HepG2 (cell line): ENCODE measurements around the gene NKAIN2. TPM values are rescaled to one million over a fixed set of nuclear protein-coding genes. Genes with fewer than 3 reads are reported as not detected.
A peak's percentile ranks its signal among the peaks of the same experiment; 100 is the strongest.

Experiments
- ATAC-seq: fragments of 200-7000 bp; cut with Tn5 transposase; 3 replicates; pipeline ENCODE4 v1.9.1; 2020; ENCODE audit warnings: mild to moderate bottlenecking, moderate library complexity
- BruUV-seq: library from RNA; stranded (reverse); fragments of 400-500 nt; replicated peaks from 2 replicates; lab custom pipeline; 2021; lab: Mats Ljungman, UMichigan
- CTCF ChIA-PET: fragments of 300-600 bp; formaldehyde crosslinking; extraction: SDS; loops from one replicate; lab custom pipeline; 2021; ENCODE audit warnings: low total read pairs, inconsistent platforms, low intra/inter-chr PET ratio; lab: Yijun Ruan, JAX
- POLR2A ChIA-PET: fragments of 350-600 bp; sonication (Branson Sonifier 250); formaldehyde crosslinking; loops from one replicate; lab custom pipeline; 2020; ENCODE audit warnings: antibody characterized with exemption, inconsistent platforms; lab: Yijun Ruan, JAX
- DNase-seq: peaks from one replicate; pipeline ENCODE4 v3.0.0-alpha.2; 2015; ENCODE audit warnings: low spot score
- FAIRE-seq: peaks from 3 replicates; lab custom pipeline; 2011; peaks lifted over from hg19 to GRCh38; lab: Jason Lieb, UNC
- H2AFZ ChIP-seq: one replicate; pipeline ENCODE4 v1.6.1; 2011; ENCODE audit warnings: low read length, inconsistent platforms
- H3K27ac ChIP-seq: fragments of 300-600 bp; 3 replicates; pipeline ENCODE4 v1.8.0; 2011; ENCODE audit warnings: mixed run types, mild to moderate bottlenecking, mixed read lengths, low read length, inconsistent platforms; ENCODE audit not compliant: insufficient read depth; ENCODE audit errors: extremely low read length
- H3K27me3 ChIP-seq, 2 experiments: fragments of 200-600 bp in 1 of 2; 2 replicates in 1 of 2; 3 replicates in 1 of 2; pipeline versions ENCODE4 v1.6.0 to v1.8.0; 2011; ENCODE audit warnings: low read length in 2 of 2, mild to moderate bottlenecking in 2 of 2, moderate library complexity in 2 of 2, inconsistent platforms in 1 of 2; ENCODE audit not compliant: insufficient read depth in 2 of 2, control insufficient read depth in 1 of 2
- H3K36me3 ChIP-seq, 2 experiments: fragments of 200-600 bp in 1 of 2; replicated peaks in 1 of 2; 2 replicates in 1 of 2; 3 replicates in 1 of 2; pipeline versions ENCODE4 v1.5.1 to v1.8.0; 2011; ENCODE audit warnings: low read length in 2 of 2, inconsistent platforms in 1 of 2; ENCODE audit not compliant: insufficient read depth in 2 of 2, control insufficient read depth in 1 of 2
- H3K4me1 ChIP-seq: 2 replicates; pipeline ENCODE4 v1.5.1; 2012; ENCODE audit warnings: low read length, inconsistent platforms; ENCODE audit not compliant: insufficient read depth
- H3K4me2 ChIP-seq: 2 replicates; pipeline ENCODE4 v1.6.0; 2011; ENCODE audit warnings: low read depth, low read length, inconsistent platforms
- H3K4me3 ChIP-seq, 3 experiments: fragments of 200-600 bp in 1 of 3; sonication (generic), shearing (Covaris generic) in 1 of 3; replicated peaks in 1 of 3; 2 replicates each; pipeline ENCODE4 v1.5.1; 2011 to 2016; ENCODE audit warnings: low read length in 3 of 3, inconsistent platforms in 2 of 3, low read depth in 2 of 3, mild to moderate bottlenecking in 2 of 3, control low read depth in 1 of 3, mixed read lengths in 1 of 3; ENCODE audit not compliant: insufficient read depth in 1 of 3
- H3K79me2 ChIP-seq: one replicate; pipeline ENCODE4 v1.6.1; 2011; ENCODE audit warnings: low read length, inconsistent platforms; ENCODE audit not compliant: insufficient read depth
- H3K9ac ChIP-seq: 2 replicates; pipeline ENCODE4 v1.6.0; 2011; ENCODE audit warnings: mild to moderate bottlenecking, low read depth, low read length, inconsistent platforms; ENCODE audit not compliant: insufficient read depth
- H3K9me3 ChIP-seq: 2 replicates; pipeline ENCODE4 v1.5.1; 2012; ENCODE audit warnings: mild to moderate bottlenecking, low read length
- H4K20me1 ChIP-seq: 2 replicates; pipeline ENCODE4 v1.6.0; 2011; ENCODE audit warnings: inconsistent platforms, mild to moderate bottlenecking, low read length, moderate library complexity; ENCODE audit not compliant: insufficient read depth
- ATF7-NPFF ChIP-seq: sonication (generic); formaldehyde crosslinking; IDR thresholded peaks from 2 replicates; pipeline ENCODE4 v1.8.1; 2023; ENCODE audit warnings: mild to moderate bottlenecking, low read depth, missing genetic modification reagents, moderate library complexity
- CCAR2 ChIP-seq: fragments of 200-400 bp; formaldehyde crosslinking; optimal IDR thresholded peaks from 2 replicates; pipeline ENCODE3; 2018; ENCODE audit warnings: low read depth, mild to moderate bottlenecking, low read length, moderate library complexity
- DR1 ChIP-seq: sonication (generic); formaldehyde crosslinking; IDR thresholded peaks from 2 replicates; pipeline ENCODE4 v1.8.0; 2021; ENCODE audit warnings: mild to moderate bottlenecking, missing genetic modification reagents, inconsistent platforms
- KAT8 ChIP-seq: IDR thresholded peaks from 2 replicates; pipeline ENCODE4 v1.6.1; 2016; ENCODE audit warnings: missing genetic modification reagents, missing compliant biosample characterization
- MAFF ChIP-seq: IDR thresholded peaks from 2 replicates; pipeline ENCODE4 v1.6.1; 2011; ENCODE audit warnings: low read depth, low read length, improper control_type of control experiment
- MAFK ChIP-seq, 2 experiments: IDR thresholded peaks in 1 of 2; conservative IDR thresholded peaks in 1 of 2; 2 replicates each; pipeline ENCODE4 v1.6.1; 2011; ENCODE audit warnings: improper control_type of control experiment in 2 of 2, low read length in 2 of 2
- NFE2L1 ChIP-seq: sonication (generic); formaldehyde crosslinking; IDR thresholded peaks from 2 replicates; pipeline ENCODE4 v1.4.0; 2020; ENCODE audit warnings: missing genetic modification reagents, mild to moderate bottlenecking, borderline replicate concordance
- RBM22 ChIP-seq: fragments of 200-400 bp; formaldehyde crosslinking; optimal IDR thresholded peaks from 2 replicates; pipeline ENCODE3; 2017; ENCODE audit warnings: mild to moderate bottlenecking, low read length, moderate library complexity
- RFX1 ChIP-seq: fragments of 450-650 bp; IDR thresholded peaks from 2 replicates; pipeline ENCODE4 v1.6.1; 2017
- ZNF496 ChIP-seq: sonication (generic); formaldehyde crosslinking; IDR thresholded peaks from 2 replicates; pipeline ENCODE4 v1.8.1; 2023; ENCODE audit warnings: mild to moderate bottlenecking, moderate library complexity, missing genetic modification reagents; ENCODE audit not compliant: insufficient replicate concordance
- ZNF543 ChIP-seq: sonication (generic); formaldehyde crosslinking; IDR thresholded peaks from 2 replicates; pipeline ENCODE4 v1.4.0; 2020; ENCODE audit warnings: mild to moderate bottlenecking, missing genetic modification reagents
- WGBS: methylation state at CpG from one replicate; pipeline ENCODE4 v1.1.6; 2017; ENCODE audit warnings: low lambda C conversion rate; 5-methylcytosine and 5-hydroxymethylcytosine counted together
- in situ Hi-C: cut with HindIII; loops from 2 replicates; pipeline ENCODE4 v1.10.0; 2017; ENCODE audit warnings: low pct_unique_long_range_greater_than_20kb; ENCODE audit not compliant: extremely low pct_ligation_motif_present
- intact Hi-C: fragments of 100-400 bp; cut with micrococcal nuclease; formaldehyde crosslinking; loops from one replicate; pipeline ENCODE4 v1.10.0; 2022; ENCODE audit not compliant: unreplicated experiment
- polyA plus RNA-seq, 8 experiments: library from polyadenylated mRNA; depleted of rRNA in 3 of 8; stranded (reverse) in 7 of 8; unstranded in 1 of 8; fragments of >200 nt; fragmentation: Illumina TruSeq in 4 of 8; extraction: Trizol in 4 of 8; gene quantifications; 2 replicates each; pipeline versions ENCODE4 v1.2.1 to v1.2.3, GENCODE V29; 2011 to 2016; ENCODE audit warnings: low read depth in 4 of 8, missing spikeins in 1 of 8, mixed read lengths in 1 of 8; ENCODE audit not compliant: insufficient read depth in 1 of 8
- total RNA-seq, 5 experiments: library from RNA; depleted of rRNA; stranded (reverse); fragments of >200 nt; fragmentation: Illumina TruSeq; extraction: Trizol; gene quantifications; 2 replicates each; pipeline ENCODE4 v1.2.3, GENCODE V29; 2016; ENCODE audit warnings: low read depth in 1 of 5
- TF ChIP-seq, protein P1 (sequence below): sonication (generic); formaldehyde crosslinking; IDR thresholded peaks from 2 replicates; pipeline ENCODE4 v1.5.0; 2020; ENCODE audit warnings: mild to moderate bottlenecking, missing genetic modification reagents, moderate library complexity
- TF ChIP-seq, protein P2 (sequence below), 2 experiments: IDR thresholded peaks; 2 replicates each; pipeline ENCODE4 v1.6.1; 2011 to 2012; ENCODE audit warnings: low read length in 2 of 2, borderline replicate concordance in 1 of 2, low read depth in 1 of 2, mild to moderate bottlenecking in 1 of 2, moderate library complexity in 1 of 2

NKAIN2 gene
- total and polyA plus RNA-seq, 2 of the 13 experiments (the other 11 are each of a cell fraction or from before 2014, with no cell fraction given) = not detected

DNA sequence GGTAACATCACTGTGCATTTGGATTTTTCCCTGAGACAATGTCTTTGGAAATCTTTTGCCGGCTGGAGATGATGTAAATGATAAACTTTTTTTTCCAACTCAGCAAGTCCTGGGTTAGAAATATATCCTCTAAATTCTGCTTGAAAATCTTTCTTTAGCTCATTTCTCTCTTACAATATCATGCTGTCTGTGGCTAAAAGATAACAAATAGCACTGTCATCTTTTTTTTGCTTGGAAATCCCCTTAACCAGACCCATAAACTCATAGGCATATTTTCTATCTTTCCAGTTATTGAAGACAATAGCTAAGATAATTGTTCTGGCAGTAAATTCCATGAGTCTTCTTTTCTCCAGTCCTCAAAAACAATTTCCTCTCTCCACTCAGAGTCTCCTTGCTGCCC is 481.5 kb downstream of the NKAIN2 start:
- Histone ChIP-seq H3K4me3 (no peak overlapping the region), H3K27ac (no peak overlapping the region), H3K79me2 (no peaks in the 10 kb centered on the region), H3K4me2 (no peak overlapping the region), H4K20me1 (no peaks in the 10 kb centered on the region), H3K36me3 (no peaks in the 10 kb centered on the region), H2AFZ (no peak overlapping the region), H3K27me3 (no peaks in the 10 kb centered on the region), H3K9ac (no peak overlapping the region), H3K4me1 (no peaks in the 10 kb centered on the region), H3K9me3 (no peaks in the 10 kb centered on the region)
- no peak for FAIRE-seq
- ATAC-seq = no peak
- WGBS = 0% methylated on average over 1 of the region's 1 CpG
- POLR2A ChIA-PET = no interaction called here
- TF ChIP-seq MAFF = peak; percentile 31; the same call in 1 of the 2 replicates
- TF ChIP-seq MAFK (conservative IDR thresholded peaks at IDR 0.05 in 1 of 2, IDR thresholded peaks at IDR 0.05 in 1 of 2; ENCODE audit: low read length in 2 of 2) = peak; percentile 41 to 54; a peak in 2 of 4 replicates
- TF ChIP-seq, protein P1, sequence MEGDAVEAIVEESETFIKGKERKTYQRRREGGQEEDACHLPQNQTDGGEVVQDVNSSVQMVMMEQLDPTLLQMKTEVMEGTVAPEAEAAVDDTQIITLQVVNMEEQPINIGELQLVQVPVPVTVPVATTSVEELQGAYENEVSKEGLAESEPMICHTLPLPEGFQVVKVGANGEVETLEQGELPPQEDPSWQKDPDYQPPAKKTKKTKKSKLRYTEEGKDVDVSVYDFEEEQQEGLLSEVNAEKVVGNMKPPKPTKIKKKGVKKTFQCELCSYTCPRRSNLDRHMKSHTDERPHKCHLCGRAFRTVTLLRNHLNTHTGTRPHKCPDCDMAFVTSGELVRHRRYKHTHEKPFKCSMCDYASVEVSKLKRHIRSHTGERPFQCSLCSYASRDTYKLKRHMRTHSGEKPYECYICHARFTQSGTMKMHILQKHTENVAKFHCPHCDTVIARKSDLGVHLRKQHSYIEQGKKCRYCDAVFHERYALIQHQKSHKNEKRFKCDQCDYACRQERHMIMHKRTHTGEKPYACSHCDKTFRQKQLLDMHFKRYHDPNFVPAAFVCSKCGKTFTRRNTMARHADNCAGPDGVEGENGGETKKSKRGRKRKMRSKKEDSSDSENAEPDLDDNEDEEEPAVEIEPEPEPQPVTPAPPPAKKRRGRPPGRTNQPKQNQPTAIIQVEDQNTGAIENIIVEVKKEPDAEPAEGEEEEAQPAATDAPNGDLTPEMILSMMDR (CRISPR knock-in tag) = no peak
- no TSS peak for BruUV-seq
- in situ Hi-C loops (no loop called here), intact Hi-C loops (no loop called here)
- DNase-seq = no peak
- CTCF ChIA-PET = no interaction called here

DNA sequence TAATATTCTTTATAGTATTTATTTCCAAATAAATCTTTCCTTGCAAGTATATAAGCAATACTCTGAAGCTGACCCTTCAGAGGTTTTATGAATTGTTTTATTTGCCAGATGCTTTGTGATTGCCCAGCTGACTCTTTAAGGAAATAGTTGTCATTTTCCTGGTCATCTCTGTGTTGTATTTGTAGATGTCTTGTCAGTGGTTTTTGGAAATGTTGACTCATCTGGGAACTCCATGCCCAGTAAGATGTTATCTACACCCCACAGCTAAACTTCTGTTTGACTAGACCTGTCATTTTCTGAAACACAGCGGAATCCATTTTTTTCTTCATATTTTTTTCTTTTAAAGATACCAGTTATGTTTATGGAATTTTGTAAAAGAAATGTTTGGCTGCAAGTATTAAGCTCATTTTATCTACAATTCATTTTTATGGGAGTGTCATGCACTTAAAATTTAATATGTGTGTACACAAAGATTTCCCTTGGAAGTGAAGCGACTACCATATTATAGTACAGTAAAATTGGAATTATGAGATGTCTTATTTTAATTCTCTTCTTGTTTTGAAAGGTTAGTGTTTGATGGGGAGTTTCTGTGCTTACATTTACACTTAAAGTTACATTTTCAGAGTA is 491.0 kb downstream of the NKAIN2 start:
- Histone ChIP-seq H3K4me1 (no peaks in the 10 kb centered on the region), H2AFZ (no peak overlapping the region), H3K79me2 (no peaks in the 10 kb centered on the region), H3K4me3 (no peak overlapping the region), H3K36me3 (no peaks in the 10 kb centered on the region), H3K27me3 (no peaks in the 10 kb centered on the region), H3K9me3 (peaks cover under 1% of the 10 kb centered on the region), H3K4me2 (no peak overlapping the region), H4K20me1 (no peaks in the 10 kb centered on the region), H3K27ac (no peak overlapping the region), H3K9ac (no peak overlapping the region)
- ChIA-PET POLR2A (no interaction called here), CTCF (no interaction called here)
- intact Hi-C loops (no loop called here), in situ Hi-C loops (no loop called here)
- ATAC-seq = no peak
- FAIRE-seq = no peak
- DNase-seq = no peak
- no TSS peak for BruUV-seq
- 20% methylated on average over 2 of the region's 2 CpGs for WGBS
- TF ChIP-seq RFX1 = no peak
- no peak for TF ChIP-seq NFE2L1 (CRISPR knock-in tag)
- no peak for TF ChIP-seq ZNF496 (CRISPR knock-in tag)
- no peak for TF ChIP-seq DR1 (CRISPR knock-in tag)
- TF ChIP-seq ZNF543 = no peak
- TF ChIP-seq CCAR2 = no peak
- TF ChIP-seq, protein P2, sequence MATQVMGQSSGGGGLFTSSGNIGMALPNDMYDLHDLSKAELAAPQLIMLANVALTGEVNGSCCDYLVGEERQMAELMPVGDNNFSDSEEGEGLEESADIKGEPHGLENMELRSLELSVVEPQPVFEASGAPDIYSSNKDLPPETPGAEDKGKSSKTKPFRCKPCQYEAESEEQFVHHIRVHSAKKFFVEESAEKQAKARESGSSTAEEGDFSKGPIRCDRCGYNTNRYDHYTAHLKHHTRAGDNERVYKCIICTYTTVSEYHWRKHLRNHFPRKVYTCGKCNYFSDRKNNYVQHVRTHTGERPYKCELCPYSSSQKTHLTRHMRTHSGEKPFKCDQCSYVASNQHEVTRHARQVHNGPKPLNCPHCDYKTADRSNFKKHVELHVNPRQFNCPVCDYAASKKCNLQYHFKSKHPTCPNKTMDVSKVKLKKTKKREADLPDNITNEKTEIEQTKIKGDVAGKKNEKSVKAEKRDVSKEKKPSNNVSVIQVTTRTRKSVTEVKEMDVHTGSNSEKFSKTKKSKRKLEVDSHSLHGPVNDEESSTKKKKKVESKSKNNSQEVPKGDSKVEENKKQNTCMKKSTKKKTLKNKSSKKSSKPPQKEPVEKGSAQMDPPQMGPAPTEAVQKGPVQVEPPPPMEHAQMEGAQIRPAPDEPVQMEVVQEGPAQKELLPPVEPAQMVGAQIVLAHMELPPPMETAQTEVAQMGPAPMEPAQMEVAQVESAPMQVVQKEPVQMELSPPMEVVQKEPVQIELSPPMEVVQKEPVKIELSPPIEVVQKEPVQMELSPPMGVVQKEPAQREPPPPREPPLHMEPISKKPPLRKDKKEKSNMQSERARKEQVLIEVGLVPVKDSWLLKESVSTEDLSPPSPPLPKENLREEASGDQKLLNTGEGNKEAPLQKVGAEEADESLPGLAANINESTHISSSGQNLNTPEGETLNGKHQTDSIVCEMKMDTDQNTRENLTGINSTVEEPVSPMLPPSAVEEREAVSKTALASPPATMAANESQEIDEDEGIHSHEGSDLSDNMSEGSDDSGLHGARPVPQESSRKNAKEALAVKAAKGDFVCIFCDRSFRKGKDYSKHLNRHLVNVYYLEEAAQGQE (IDR thresholded peaks at IDR 0.05; ENCODE audit: borderline replicate concordance in 1 of 2, low read depth in 1 of 2, low read length in 2 of 2) = no peak
- no peak for TF ChIP-seq KAT8 (CRISPR knock-in tag)
- TF ChIP-seq ATF7-NPFF (CRISPR knock-in tag) = no peak
- no peak for TF ChIP-seq RBM22
